Measurements from ENCODE around the gene BAIAP2L1. TPM values are rescaled to one million over a fixed set of nuclear protein-coding genes. Genes with fewer than 3 reads are reported as not detected.
"Not testable (repeated sequence)": the region's sequence is repeated elsewhere in the genome, so short reads cannot be mapped to it uniquely, and the experiment has no call there.

BAIAP2L1 gene
- polyA plus RNA-seq, 1 donor (not counting 4 experiments of a cell fraction or from before 2014, with no cell fraction given), result 41.7 TPM

GRCh38 chr7:98418636-98419315, 17.9 kb upstream of the BAIAP2L1 start:
- Histone ChIP-seq H4K20me1 (ENCODE audit: control insufficient read depth, extremely low read depth, insufficient read depth, low read length) (no peaks in the 10 kb centered on the region), H3K79me2 (ENCODE audit: control insufficient read depth, insufficient read depth, low read length) (no peaks in the 10 kb centered on the region), H3K27ac (ENCODE audit: control insufficient read depth, insufficient read depth, low read length) (peak overlapping the region; percentile 81), H3K36me3 (ENCODE audit: control insufficient read depth in 2 of 2, extremely low read depth in 1 of 2, insufficient read depth in 2 of 2, low read length in 2 of 2) (no peaks in the 10 kb centered on the region), H3K9me1 (ENCODE audit: control insufficient read depth, extremely low read depth, insufficient read depth, low read length) (no peaks in the 10 kb centered on the region), H3K27me3 (ENCODE audit: control insufficient read depth, extremely low read depth, insufficient read depth, low read length) (no peaks in the 10 kb centered on the region), H3K9me3 (ENCODE audit: control insufficient read depth, low read depth, low read length) (no peaks in the 10 kb centered on the region), H3K9ac (ENCODE audit: control insufficient read depth, extremely low read depth, insufficient read depth, low read length) (peak overlapping the region; percentile 2), H3K4me1 (ENCODE audit: control insufficient read depth, extremely low read depth, insufficient read depth, low read length) (peaks cover 26% of the 10 kb centered on the region), H3K4me2 (ENCODE audit: control insufficient read depth, extremely low read depth, insufficient read depth, low read depth, low read length) (peak overlapping the region; percentile 74), H2AFZ (ENCODE audit: control insufficient read depth, low read length) (peak overlapping the region; percentile 41), H3K4me3 (ENCODE audit: control insufficient read depth in 2 of 3, extremely low read depth in 1 of 3, insufficient read depth in 2 of 3, low read depth in 1 of 3, low read length in 3 of 3) (peak overlapping the region in 1 of 3 experiments; percentile 50)
- DNase-seq (ENCODE audit: low read depth, low spot score) (peak; percentile 96), FAIRE-seq (peak; percentile 98)
- dilution Hi-C loops (cut with MboI; ENCODE audit: extremely low pct_ligation_motif_present, low sequenced_read_pairs), result no loop called here
- TF ChIP-seq CTCF (optimal IDR thresholded peaks at IDR 0.05 in 1 of 3, IDR thresholded peaks at IDR 0.05 in 1 of 3, conservative IDR thresholded peaks at IDR 0.05 in 1 of 3; ENCODE audit: extremely low read depth in 1 of 3, insufficient read depth in 2 of 3, low read length in 3 of 3) (no peak), EZH2 (IDR thresholded peaks at IDR 0.05; ENCODE audit: low read length) (no peak)

- Histone ChIP-seq H3K9ac (ENCODE audit: control insufficient read depth, extremely low read depth, insufficient read depth, low read length) (no peak overlapping the region), H3K27me3 (ENCODE audit: control insufficient read depth, extremely low read depth, insufficient read depth, low read length) (no peaks in the 10 kb centered on the region), H3K9me1 (ENCODE audit: control insufficient read depth, extremely low read depth, insufficient read depth, low read length) (no peaks in the 10 kb centered on the region), H3K79me2 (ENCODE audit: control insufficient read depth, insufficient read depth, low read length) (no peaks in the 10 kb centered on the region), H3K4me2 (ENCODE audit: control insufficient read depth, extremely low read depth, insufficient read depth, low read depth, low read length) (peak overlapping the region; percentile 74), H2AFZ (ENCODE audit: control insufficient read depth, low read length) (no peak overlapping the region), H3K9me3 (ENCODE audit: control insufficient read depth, low read depth, low read length) (no peaks in the 10 kb centered on the region), H4K20me1 (ENCODE audit: control insufficient read depth, extremely low read depth, insufficient read depth, low read length) (no peaks in the 10 kb centered on the region), H3K36me3 (ENCODE audit: control insufficient read depth in 2 of 2, extremely low read depth in 1 of 2, insufficient read depth in 2 of 2, low read length in 2 of 2) (no peaks in the 10 kb centered on the region), H3K27ac (ENCODE audit: control insufficient read depth, insufficient read depth, low read length) (peak overlapping the region; percentile 81), H3K4me1 (ENCODE audit: control insufficient read depth, extremely low read depth, insufficient read depth, low read length) (peaks cover 26% of the 10 kb centered on the region), H3K4me3 (ENCODE audit: control insufficient read depth in 2 of 3, extremely low read depth in 1 of 3, insufficient read depth in 2 of 3, low read depth in 1 of 3, low read length in 3 of 3) (no peak overlapping the region)
- FAIRE-seq, result no peak
- TF ChIP-seq EZH2 (IDR thresholded peaks at IDR 0.05; ENCODE audit: low read length) (no peak), CTCF (optimal IDR thresholded peaks at IDR 0.05 in 1 of 3, IDR thresholded peaks at IDR 0.05 in 1 of 3, conservative IDR thresholded peaks at IDR 0.05 in 1 of 3; ENCODE audit: extremely low read depth in 1 of 3, insufficient read depth in 2 of 3, low read length in 3 of 3) (no peak)
- no peak for DNase-seq (ENCODE audit: low read depth, low spot score)
- dilution Hi-C loops (cut with MboI; ENCODE audit: extremely low pct_ligation_motif_present, low sequenced_read_pairs), result no loop called here
Observed at GRCh38 chr7:98418271-98418635, 17.4 kb upstream of the BAIAP2L1 start.

- H3K4me1 ChIP-seq (ENCODE audit: control insufficient read depth, extremely low read depth, insufficient read depth, low read length), result peaks cover 26% of the 10 kb centered on the region
- H3K27me3 ChIP-seq (ENCODE audit: control insufficient read depth, extremely low read depth, insufficient read depth, low read length); H3K9me3 ChIP-seq (ENCODE audit: control insufficient read depth, low read depth, low read length); FAIRE-seq; H3K9ac ChIP-seq (ENCODE audit: control insufficient read depth, extremely low read depth, insufficient read depth, low read length); H4K20me1 ChIP-seq (ENCODE audit: control insufficient read depth, extremely low read depth, insufficient read depth, low read length); DNase-seq (ENCODE audit: low read depth, low spot score); dilution Hi-C loops (cut with MboI; ENCODE audit: extremely low pct_ligation_motif_present, low sequenced_read_pairs); H2AFZ ChIP-seq (ENCODE audit: control insufficient read depth, low read length); H3K4me3 ChIP-seq (ENCODE audit: control insufficient read depth in 2 of 3, extremely low read depth in 1 of 3, insufficient read depth in 2 of 3, low read depth in 1 of 3, low read length in 3 of 3); H3K27ac ChIP-seq (ENCODE audit: control insufficient read depth, insufficient read depth, low read length); H3K36me3 ChIP-seq (ENCODE audit: control insufficient read depth in 2 of 2, extremely low read depth in 1 of 2, insufficient read depth in 2 of 2, low read length in 2 of 2); H3K79me2 ChIP-seq (ENCODE audit: control insufficient read depth, insufficient read depth, low read length); H3K9me1 ChIP-seq (ENCODE audit: control insufficient read depth, extremely low read depth, insufficient read depth, low read length): not testable (repeated sequence)
- H3K4me2 ChIP-seq (ENCODE audit: control insufficient read depth, extremely low read depth, insufficient read depth, low read depth, low read length), result peak overlapping the region; percentile 16
Observed at GRCh38 chr7:98417604-98418270, 16.8 kb upstream of the BAIAP2L1 start.

Data from keratinocyte (primary cell).